NB4 (cell line): Measurements from ENCODE around the gene CCM2.

Experiments used
- DNase-seq: peaks from one replicate; pipeline ENCODE4 v3.0.0; 2010; ENCODE audit warnings: low read depth
- H3K4me3 ChIP-seq: one replicate; pipeline ENCODE4 v1.5.1; 2011; ENCODE audit warnings: mild to moderate bottlenecking, low read depth, low read length, moderate library complexity
- CTCF ChIP-seq: IDR thresholded peaks from one replicate; pipeline ENCODE4 v1.5.1; 2012; ENCODE audit warnings: low read depth, low read length
- MYC ChIP-seq: IDR thresholded peaks from 2 replicates; pipeline ENCODE4 v1.6.1; 2011; ENCODE audit warnings: low read depth, low read length
- POLR2A ChIP-seq: IDR thresholded peaks from 2 replicates; pipeline ENCODE4 v1.6.1; 2011; ENCODE audit warnings: mild to moderate bottlenecking; ENCODE audit not compliant: insufficient read length; ENCODE audit errors: extremely low read depth
- TF ChIP-seq, protein P1 (sequence below): IDR thresholded peaks from 2 replicates; pipeline ENCODE4 v1.6.1; 2011; ENCODE audit warnings: low read depth, low read length

The CCM2 gene

DNA sequence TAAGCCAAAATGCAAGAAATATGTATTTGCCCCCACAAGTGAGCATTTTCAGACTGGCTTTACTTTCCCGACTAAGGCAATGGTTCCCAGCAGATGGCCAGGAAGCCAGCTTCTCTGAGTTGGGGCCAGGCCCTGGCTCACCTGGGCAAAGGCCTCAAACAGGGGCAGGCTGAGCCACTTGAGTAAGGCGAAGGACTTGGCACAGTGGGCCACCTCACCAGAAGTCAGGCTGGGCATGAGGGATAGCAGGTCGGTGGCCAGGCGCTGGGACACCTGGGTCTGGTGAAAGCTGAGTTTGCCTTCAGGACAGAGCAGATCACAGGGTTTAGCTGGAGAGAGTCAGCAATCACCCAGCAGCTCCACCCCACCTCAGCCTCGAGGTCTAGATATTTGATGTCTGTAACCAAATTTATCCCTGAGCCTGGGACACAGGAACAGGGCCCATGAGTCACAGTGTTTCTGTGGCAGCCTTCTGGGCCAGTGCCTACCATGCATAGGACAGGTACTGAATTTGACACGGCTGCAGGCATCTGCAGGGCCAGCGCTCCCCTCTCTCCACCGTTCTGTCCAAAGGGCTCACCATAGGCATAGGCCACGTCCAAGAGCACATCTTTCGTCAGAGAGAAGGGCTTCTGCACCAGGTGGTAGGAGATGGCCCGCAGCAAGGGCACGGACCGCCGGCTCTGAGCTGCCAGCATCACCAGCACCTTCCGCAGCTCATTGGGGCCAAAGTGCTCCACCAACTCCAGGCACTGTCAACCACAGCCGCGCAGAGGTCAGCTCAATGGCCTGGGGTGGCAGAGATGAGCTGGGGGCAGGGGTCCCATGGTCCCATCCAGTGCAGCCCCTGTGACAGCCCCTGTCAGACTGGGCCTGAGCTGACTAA lies 104.2 kb downstream of the CCM2 start:
- TF ChIP-seq, protein P1, sequence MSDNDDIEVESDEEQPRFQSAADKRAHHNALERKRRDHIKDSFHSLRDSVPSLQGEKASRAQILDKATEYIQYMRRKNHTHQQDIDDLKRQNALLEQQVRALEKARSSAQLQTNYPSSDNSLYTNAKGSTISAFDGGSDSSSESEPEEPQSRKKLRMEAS: no peak
- no peak for DNase-seq
- H3K4me3 ChIP-seq: no peak overlapping the region

DNA sequence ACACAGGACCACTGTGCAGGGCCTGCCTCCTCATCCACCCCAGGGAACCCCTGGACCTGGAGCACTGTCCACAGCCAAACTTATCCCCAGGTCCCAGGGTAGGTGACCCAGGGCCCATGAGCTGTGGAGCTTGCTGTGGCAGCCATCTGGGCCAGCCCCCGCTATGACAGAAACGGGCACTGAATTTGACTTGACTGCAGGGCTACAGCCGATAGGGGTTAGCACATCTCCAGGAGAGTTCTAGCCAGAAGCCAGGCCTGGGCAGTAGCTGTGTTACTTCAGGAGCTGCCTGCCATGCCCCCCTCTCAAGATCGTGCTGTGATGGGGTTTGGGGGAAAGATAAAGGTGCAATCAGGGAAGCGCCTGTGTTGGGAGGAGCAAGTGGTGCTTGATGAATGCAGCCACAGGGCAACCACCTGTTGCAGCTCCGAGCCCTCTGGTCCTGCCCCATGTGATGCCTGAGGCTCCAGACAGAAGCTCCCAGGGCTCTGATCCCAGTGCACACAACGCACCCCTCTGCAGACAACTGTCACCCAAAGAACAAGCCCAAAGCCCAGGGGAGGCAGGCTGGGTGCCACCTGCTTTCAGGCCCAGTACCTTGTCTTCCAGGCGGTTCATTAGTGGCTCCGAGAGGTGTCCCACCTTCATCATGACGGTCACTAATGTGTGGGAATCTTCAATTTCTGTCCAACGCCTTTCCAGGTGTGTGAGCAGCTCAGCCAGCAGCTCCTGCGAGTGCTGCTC lies 105.0 kb downstream of the CCM2 start:
- TF ChIP-seq, protein P1: no peak
- no peak for TF ChIP-seq CTCF
- TF ChIP-seq MYC: no peak
- no peak for TF ChIP-seq POLR2A
- DNase-seq: no peak
- no peak overlapping the region for H3K4me3 ChIP-seq

DNA sequence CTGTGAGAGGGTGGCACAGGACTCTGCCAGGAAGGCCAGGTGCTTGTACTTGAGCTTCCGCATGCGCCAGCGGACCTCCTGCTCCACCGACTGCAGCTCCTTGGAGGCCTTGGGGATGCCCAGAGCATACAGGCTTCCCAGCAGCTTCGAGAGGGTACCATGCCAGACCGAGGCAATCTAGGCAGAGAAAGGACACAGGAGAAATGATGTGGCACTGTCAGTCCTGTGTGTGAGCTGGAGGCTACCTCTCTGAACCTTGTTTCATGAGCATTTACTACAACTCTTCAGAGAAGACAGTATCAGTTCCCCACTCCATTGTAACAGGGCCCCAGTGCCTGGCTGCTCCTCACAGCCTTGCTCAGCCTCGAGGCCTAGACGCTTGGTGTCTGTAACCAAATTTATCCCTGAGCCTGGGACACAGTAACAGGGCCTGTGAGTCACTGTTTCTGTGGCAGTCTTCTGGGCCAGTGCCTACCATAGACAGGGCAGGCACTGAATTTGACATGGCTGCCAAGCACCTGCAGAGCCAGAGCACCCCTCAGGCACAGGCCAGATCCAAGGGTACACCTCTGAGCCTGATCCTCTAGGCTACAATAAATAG lies 105.7 kb downstream of the CCM2 start:
- H3K4me3 ChIP-seq: no peak overlapping the region
- TF ChIP-seq MYC (no peak), CTCF (no peak), POLR2A (no peak)
- TF ChIP-seq, protein P1: no peak
- DNase-seq: no peak

- TF ChIP-seq POLR2A (no peak), MYC (no peak), CTCF (no peak)
- TF ChIP-seq, protein P1: no peak
These were observed 106.8 kb downstream of the CCM2 start for GRCh38 chr7:45106820-45107219.

DNA sequence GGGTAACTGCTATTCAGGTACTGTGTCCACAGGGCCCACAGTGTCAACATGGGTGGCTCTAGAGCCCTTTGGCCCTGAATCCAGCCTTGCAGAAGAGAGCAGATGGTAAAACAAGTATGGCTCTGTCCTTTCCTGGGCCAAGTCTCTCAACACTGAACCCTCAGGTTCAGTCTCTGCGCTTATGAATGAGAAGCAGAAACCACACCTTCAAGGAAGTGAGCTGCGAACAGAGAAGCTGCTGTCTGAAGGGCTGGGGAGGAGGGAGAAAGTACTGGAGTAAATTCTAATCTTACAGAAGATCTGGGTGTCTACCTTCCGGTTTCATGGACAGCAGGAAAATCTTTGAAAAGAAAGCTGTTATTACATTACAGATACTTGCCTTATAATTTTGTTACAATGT lies 107.4 kb downstream of the CCM2 start:
- peak overlapping the region; percentile 16 for H3K4me3 ChIP-seq
- no peak for DNase-seq
- TF ChIP-seq MYC: no peak
- no peak for TF ChIP-seq POLR2A
- no peak for TF ChIP-seq CTCF
- TF ChIP-seq, protein P1: no peak

More at GRCh38 chr7:45106820-45107219, 106.8 kb downstream of the CCM2 start:
- DNase-seq: no peak
- H3K4me3 ChIP-seq: no peak overlapping the region

DNA sequence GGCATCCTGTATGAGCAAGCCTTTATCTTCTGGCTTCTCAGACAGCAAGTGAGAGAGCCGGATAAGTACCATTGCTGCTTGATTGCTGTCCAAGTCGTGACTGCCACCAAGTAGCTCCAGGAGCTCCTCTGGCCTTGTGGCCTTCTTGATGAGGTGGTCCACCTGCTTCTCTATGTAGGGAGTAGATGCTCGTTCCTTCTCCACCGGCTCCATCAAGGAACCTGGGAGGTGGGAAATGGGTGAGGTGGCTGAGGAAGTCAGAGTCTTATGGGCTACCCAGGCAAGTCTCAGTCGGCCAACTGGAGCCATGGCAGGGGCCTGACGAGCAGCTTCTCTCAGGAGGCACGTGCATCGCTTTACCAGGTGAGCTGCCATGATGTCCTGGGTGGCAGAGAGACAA lies 108.9 kb downstream of the CCM2 start:
- DNase-seq: no peak
- H3K4me3 ChIP-seq: peak overlapping the region; percentile 50
- no peak for TF ChIP-seq CTCF
- TF ChIP-seq POLR2A: no peak
- TF ChIP-seq, protein P1: no peak
- TF ChIP-seq MYC: no peak
